ENCODE measurements around the gene ADAMTS16.
A peak's percentile ranks its signal among the peaks of the same experiment; 100 is the strongest.

Gene ADAMTS16

DNA sequence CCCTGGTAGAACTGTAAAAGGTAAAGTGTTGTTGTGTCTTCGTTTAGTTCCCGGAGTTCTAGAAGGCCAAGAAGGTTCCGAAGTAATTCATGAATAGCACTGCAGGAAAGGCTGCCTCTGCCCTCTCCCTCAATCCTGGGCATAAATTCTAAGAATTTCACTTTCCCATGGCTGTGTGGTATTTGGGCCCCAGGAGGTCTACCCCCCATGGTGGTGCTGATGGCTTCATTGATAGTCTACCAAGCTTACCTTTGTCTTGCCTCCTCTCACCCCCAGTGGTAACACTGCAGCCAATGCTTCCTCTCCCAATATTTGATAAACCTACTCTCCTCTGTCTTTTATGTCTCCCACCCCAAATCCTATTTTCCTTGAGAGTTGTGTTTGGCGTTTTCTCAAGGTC is 39.5 kb downstream of the ADAMTS16 start:
- in situ Hi-C loops (cut with HindIII; ENCODE audit: low pct_ligation_motif_present, low pct_unique_long_range_greater_than_20kb, low sequenced_read_pairs) = no loop called here
- DNase-seq = peak; percentile 35

GRCh38 chr5:5181650-5182324 is 41.7 kb downstream of the ADAMTS16 start:
- in situ Hi-C loops (cut with HindIII; ENCODE audit: low pct_ligation_motif_present, low pct_unique_long_range_greater_than_20kb, low sequenced_read_pairs) = no loop called here

DNA sequence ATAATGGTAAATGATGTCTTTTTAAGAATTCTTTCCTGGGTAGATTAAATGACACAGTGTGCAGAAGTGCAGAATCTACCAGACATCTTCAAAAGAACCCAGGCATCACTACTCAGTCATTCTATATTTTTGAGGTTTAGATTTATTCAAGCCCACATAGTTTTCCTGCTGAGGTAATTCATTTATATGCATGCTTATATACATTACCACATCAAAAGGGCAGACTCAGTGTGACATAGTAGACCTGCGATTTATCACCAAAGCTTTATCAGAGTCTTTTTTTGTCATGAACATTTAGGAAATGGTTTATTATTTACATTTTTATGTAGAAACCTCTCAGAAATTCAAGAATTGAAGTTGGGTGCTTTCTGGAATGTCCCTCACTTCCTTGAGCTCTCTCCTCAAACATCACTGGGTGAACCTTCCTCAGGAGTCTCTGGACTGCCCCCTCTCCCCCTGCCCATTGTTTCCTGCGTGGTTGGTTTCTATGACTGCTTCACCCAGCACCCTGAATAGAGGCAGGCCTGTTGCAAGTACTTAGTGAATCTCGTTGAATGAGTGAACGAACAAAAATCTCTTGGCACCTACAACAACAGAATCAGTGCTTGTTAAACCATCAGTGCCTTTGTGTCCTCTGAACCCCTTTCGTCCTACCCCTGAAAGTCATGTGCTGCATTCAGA is 42.5 kb downstream of the ADAMTS16 start:
- in situ Hi-C loops (cut with HindIII; ENCODE audit: low pct_ligation_motif_present, low pct_unique_long_range_greater_than_20kb, low sequenced_read_pairs) = no loop called here
- no peak for DNase-seq

More at GRCh38 chr5:5181650-5182324, 41.7 kb downstream of the ADAMTS16 start:
- no peak for DNase-seq

- in situ Hi-C loops (cut with HindIII; ENCODE audit: low pct_ligation_motif_present, low pct_unique_long_range_greater_than_20kb, low sequenced_read_pairs) = no loop called here
- DNase-seq = no peak
These were observed 43.1 kb downstream of the ADAMTS16 start for GRCh38 chr5:5183189-5183699.

DNA sequence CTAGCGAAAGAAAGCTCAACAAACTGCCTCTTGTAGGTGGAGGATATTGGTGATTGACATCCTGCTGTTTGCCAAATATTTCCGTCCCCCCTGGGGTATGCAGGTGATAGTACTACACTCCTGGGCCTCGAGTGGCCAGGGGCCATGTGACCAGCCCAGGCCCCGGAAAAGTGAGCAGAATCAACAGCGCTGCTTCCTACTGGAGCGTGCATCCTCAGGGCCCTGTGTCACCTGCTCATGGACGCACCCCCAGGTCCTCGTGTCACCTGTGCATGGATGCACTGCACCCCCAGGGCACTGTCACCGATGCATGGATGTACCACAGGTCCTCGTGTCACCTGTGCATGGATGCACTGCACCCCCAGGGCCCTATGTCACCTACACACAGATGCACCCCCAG is 43.8 kb downstream of the ADAMTS16 start:
- in situ Hi-C loops (cut with HindIII; ENCODE audit: low pct_ligation_motif_present, low pct_unique_long_range_greater_than_20kb, low sequenced_read_pairs) = no loop called here
- DNase-seq = no peak

DNA sequence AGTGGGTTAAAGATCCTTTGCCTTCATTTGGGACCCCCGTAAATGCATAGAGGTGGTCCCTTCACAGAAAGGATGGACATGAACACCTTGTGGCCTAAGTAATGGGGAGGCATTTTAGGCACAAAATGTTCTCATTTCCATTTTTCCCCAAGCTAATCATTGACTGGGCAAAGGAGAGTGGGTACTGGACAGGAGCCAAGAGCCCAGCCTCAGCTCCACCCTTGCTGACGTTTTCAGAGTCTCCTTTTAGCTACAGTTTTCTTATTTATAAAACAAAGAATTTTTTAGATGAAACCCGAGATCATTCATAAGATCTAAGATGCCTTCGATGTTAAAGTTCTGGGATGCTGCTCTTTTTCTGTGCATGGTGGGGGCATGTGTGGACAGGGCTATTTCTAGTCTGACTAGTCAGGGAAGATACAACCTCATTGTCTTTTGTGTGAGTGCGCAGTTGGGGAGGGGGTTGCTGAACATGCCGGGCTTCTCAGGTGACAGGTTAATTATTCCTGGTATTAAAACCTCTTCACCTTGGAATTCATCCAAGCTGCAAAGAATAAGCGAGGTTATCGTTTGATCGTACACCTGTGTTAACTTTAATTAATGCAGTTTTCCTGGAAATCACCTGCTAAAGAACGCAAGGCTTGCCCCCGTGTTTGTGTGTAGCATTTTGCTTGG is 48.4 kb downstream of the ADAMTS16 start:
- in situ Hi-C loops (cut with HindIII; ENCODE audit: low pct_ligation_motif_present, low pct_unique_long_range_greater_than_20kb, low sequenced_read_pairs) = no loop called here
- no peak for DNase-seq

DNA sequence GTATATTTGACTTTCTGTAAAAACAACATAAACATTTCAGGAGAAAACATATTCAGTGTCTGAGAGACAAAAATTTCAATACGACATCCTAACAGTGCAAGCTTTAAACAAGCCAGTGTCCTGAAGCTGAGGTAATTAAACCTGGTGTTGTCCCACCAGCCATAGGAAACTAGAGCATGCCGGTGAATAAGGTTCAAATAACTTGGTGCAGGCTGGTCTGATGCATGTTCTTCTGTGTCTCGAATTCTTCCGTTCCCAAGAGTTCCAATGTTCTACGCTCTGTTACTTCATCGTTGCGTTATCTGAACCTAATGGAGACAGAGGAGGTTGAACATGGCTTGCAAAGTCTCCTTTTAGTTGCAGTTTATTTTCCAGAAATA is 48.9 kb downstream of the ADAMTS16 start:
- in situ Hi-C loops (cut with HindIII; ENCODE audit: low pct_ligation_motif_present, low pct_unique_long_range_greater_than_20kb, low sequenced_read_pairs) = no loop called here
- no peak for DNase-seq

GRCh38 chr5:5191906-5192305 is 51.8 kb downstream of the ADAMTS16 start:
- in situ Hi-C loops (cut with HindIII; ENCODE audit: low pct_ligation_motif_present, low pct_unique_long_range_greater_than_20kb, low sequenced_read_pairs) = no loop called here
- no peak for DNase-seq

DNA sequence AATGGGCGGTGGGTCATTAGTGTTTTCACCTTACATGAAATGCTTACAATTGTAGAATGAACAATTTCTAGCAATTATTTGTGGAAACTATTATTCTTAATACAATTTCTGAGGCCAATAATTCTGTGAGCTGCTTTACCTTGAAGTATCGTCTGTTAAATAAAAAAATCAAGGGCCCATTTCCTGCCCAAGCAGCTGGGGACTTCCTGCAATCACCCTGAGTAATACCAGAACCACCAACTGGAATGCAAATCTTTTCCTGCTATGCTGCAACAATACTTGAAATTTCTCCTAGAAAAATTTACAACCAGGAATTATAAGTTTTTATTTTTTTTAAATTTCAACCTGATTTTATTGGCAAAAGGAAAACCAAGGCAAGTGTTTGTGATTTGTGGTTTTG is 52.6 kb downstream of the ADAMTS16 start:
- DNase-seq = no peak
- in situ Hi-C loops (cut with HindIII; ENCODE audit: low pct_ligation_motif_present, low pct_unique_long_range_greater_than_20kb, low sequenced_read_pairs) = no loop called here

- in situ Hi-C loops (cut with HindIII; ENCODE audit: low pct_ligation_motif_present, low pct_unique_long_range_greater_than_20kb, low sequenced_read_pairs) = no loop called here
- DNase-seq = no peak
These were observed 55.2 kb downstream of the ADAMTS16 start for GRCh38 chr5:5195128-5195918.

GRCh38 chr5:5198135-5198534 is 58.0 kb downstream of the ADAMTS16 start:
- in situ Hi-C loops (cut with HindIII; ENCODE audit: low pct_ligation_motif_present, low pct_unique_long_range_greater_than_20kb, low sequenced_read_pairs) = no loop called here
- DNase-seq = no peak

DNA sequence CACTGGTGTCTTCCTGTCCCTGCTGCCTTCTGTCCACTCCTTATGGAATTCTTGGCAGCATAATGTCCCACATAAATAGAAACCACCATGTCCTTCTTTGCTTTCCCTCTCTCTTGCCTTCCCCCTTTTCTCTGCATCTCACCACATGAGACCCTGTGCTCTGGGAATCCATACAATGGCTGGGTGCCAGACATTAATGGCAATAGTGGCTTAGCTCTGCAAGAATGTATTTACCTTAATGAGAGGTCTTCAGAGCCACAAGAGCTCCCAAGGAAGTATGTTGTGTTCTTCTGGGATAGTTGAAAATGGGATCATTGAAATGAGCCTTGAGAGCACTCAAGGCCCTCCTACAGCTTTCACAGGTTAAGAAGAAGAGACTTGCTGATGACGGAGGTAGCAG is 58.7 kb downstream of the ADAMTS16 start:
- in situ Hi-C loops (cut with HindIII; ENCODE audit: low pct_ligation_motif_present, low pct_unique_long_range_greater_than_20kb, low sequenced_read_pairs) = no loop called here
- DNase-seq = no peak

GRCh38 chr5:5199495-5199894 is 59.4 kb downstream of the ADAMTS16 start:
- no peak for DNase-seq
- in situ Hi-C loops (cut with HindIII; ENCODE audit: low pct_ligation_motif_present, low pct_unique_long_range_greater_than_20kb, low sequenced_read_pairs) = no loop called here

- DNase-seq = no peak
- in situ Hi-C loops (cut with HindIII; ENCODE audit: low pct_ligation_motif_present, low pct_unique_long_range_greater_than_20kb, low sequenced_read_pairs) = no loop called here
These were observed 60.0 kb downstream of the ADAMTS16 start for GRCh38 chr5:5200133-5200532.

DNA sequence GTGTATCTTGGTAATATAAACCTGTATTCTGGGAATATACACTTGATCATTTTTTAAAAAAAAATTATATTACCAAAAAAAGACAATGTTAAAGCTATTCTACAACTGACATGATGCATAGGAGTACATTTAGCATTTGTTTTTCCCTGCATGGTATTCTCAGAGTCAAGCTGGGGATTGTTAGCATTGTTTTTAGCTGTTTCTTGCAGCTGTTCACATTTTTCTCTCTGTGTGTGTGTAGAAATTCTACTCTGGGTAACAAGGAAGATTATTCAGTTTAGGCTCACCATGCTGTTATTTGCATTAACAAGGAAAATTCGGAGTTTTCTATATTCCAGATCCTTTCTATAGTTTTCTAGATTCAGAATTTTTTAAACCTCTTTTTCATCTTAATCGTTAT is 62.2 kb downstream of the ADAMTS16 start:
- in situ Hi-C loops (cut with HindIII; ENCODE audit: low pct_ligation_motif_present, low pct_unique_long_range_greater_than_20kb, low sequenced_read_pairs) = no loop called here
- no peak for DNase-seq

- no peak for DNase-seq
- in situ Hi-C loops (cut with HindIII; ENCODE audit: low pct_ligation_motif_present, low pct_unique_long_range_greater_than_20kb, low sequenced_read_pairs) = no loop called here
These were observed 63.3 kb downstream of the ADAMTS16 start for GRCh38 chr5:5203451-5203850.

DNA sequence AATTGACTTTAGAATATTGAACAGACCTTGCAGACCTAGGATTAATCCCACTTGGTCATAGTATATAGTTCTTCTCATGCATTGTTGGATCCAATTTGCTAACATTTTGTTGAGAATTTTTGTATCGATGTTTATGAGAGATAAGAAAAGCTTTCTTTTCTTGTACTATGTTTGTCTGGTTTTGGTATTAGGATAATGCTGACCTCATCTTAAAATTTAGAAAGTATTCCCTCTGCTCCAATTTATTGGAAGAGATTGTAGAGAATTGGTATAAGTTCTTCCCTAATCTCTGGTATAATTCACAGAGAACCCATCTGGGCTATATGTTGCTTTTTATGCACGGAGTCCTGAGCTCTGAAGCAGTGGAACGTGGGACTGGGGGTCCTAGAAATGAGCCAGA is 67.7 kb downstream of the ADAMTS16 start:
- no peak for DNase-seq
- in situ Hi-C loops (cut with HindIII; ENCODE audit: low pct_ligation_motif_present, low pct_unique_long_range_greater_than_20kb, low sequenced_read_pairs) = no loop called here

- no peak for DNase-seq
These were observed 69.0 kb downstream of the ADAMTS16 start for GRCh38 chr5:5209089-5209488.

More at GRCh38 chr5:5209089-5209488, 69.0 kb downstream of the ADAMTS16 start:
- in situ Hi-C loops (cut with HindIII; ENCODE audit: low pct_ligation_motif_present, low pct_unique_long_range_greater_than_20kb, low sequenced_read_pairs) = no loop called here

Measured in ACHN (cell line).